ENCODE measurements around the gene HDHD2. TPM values are rescaled to one million over a fixed set of nuclear protein-coding genes. Genes with fewer than 3 reads are reported as not detected.

The HDHD2 gene
- polyA plus RNA-seq, 1 donor (not counting 4 experiments of a cell fraction or from before 2014, with no cell fraction given) = 17.7 TPM

GRCh38 chr18:47172476-47172875, 22.2 kb upstream of the HDHD2 start:
- Histone ChIP-seq H3K9me3 (ENCODE audit: control insufficient read depth, low read depth, low read length) (no peaks in the 10 kb centered on the region), H3K4me2 (ENCODE audit: control insufficient read depth, extremely low read depth, insufficient read depth, low read depth, low read length) (no peak overlapping the region), H3K4me1 (ENCODE audit: control insufficient read depth, extremely low read depth, insufficient read depth, low read length) (peaks cover 16% of the 10 kb centered on the region), H3K27me3 (ENCODE audit: control insufficient read depth, extremely low read depth, insufficient read depth, low read length) (no peaks in the 10 kb centered on the region), H3K9ac (ENCODE audit: control insufficient read depth, extremely low read depth, insufficient read depth, low read length) (no peak overlapping the region), H3K36me3 (ENCODE audit: control insufficient read depth in 2 of 2, extremely low read depth in 1 of 2, insufficient read depth in 2 of 2, low read length in 2 of 2) (no peaks in the 10 kb centered on the region), H3K27ac (ENCODE audit: control insufficient read depth, insufficient read depth, low read length) (no peak overlapping the region), H2AFZ (ENCODE audit: control insufficient read depth, low read length) (no peak overlapping the region), H4K20me1 (ENCODE audit: control insufficient read depth, extremely low read depth, insufficient read depth, low read length) (peaks cover 5% of the 10 kb centered on the region), H3K9me1 (ENCODE audit: control insufficient read depth, extremely low read depth, insufficient read depth, low read length) (no peaks in the 10 kb centered on the region), H3K4me3 (ENCODE audit: control insufficient read depth in 2 of 3, extremely low read depth in 1 of 3, insufficient read depth in 2 of 3, low read depth in 1 of 3, low read length in 3 of 3) (no peak overlapping the region), H3K79me2 (ENCODE audit: control insufficient read depth, insufficient read depth, low read length) (peaks cover 73% of the 10 kb centered on the region)
- no peak for TF ChIP-seq EZH2 (IDR thresholded peaks at IDR 0.05; ENCODE audit: low read length)
- TF ChIP-seq, protein P1, sequence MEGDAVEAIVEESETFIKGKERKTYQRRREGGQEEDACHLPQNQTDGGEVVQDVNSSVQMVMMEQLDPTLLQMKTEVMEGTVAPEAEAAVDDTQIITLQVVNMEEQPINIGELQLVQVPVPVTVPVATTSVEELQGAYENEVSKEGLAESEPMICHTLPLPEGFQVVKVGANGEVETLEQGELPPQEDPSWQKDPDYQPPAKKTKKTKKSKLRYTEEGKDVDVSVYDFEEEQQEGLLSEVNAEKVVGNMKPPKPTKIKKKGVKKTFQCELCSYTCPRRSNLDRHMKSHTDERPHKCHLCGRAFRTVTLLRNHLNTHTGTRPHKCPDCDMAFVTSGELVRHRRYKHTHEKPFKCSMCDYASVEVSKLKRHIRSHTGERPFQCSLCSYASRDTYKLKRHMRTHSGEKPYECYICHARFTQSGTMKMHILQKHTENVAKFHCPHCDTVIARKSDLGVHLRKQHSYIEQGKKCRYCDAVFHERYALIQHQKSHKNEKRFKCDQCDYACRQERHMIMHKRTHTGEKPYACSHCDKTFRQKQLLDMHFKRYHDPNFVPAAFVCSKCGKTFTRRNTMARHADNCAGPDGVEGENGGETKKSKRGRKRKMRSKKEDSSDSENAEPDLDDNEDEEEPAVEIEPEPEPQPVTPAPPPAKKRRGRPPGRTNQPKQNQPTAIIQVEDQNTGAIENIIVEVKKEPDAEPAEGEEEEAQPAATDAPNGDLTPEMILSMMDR (optimal IDR thresholded peaks at IDR 0.05 in 1 of 3, IDR thresholded peaks at IDR 0.05 in 1 of 3, conservative IDR thresholded peaks at IDR 0.05 in 1 of 3; ENCODE audit: extremely low read depth in 1 of 3, insufficient read depth in 2 of 3, low read length in 3 of 3) = no peak
- dilution Hi-C loops (cut with MboI; ENCODE audit: extremely low pct_ligation_motif_present, low sequenced_read_pairs) = no loop called here
- FAIRE-seq (no peak), DNase-seq (ENCODE audit: low read depth, low spot score) (no peak)

- H3K36me3 ChIP-seq (ENCODE audit: control insufficient read depth in 2 of 2, extremely low read depth in 1 of 2, insufficient read depth in 2 of 2, low read length in 2 of 2) = no peaks in the 10 kb centered on the region
- no peaks in the 10 kb centered on the region for H4K20me1 ChIP-seq (ENCODE audit: control insufficient read depth, extremely low read depth, insufficient read depth, low read length)
- dilution Hi-C loops (cut with MboI; ENCODE audit: extremely low pct_ligation_motif_present, low sequenced_read_pairs) = no loop called here
- H2AFZ ChIP-seq (ENCODE audit: control insufficient read depth, low read length) = no peak overlapping the region
- no peak for TF ChIP-seq EZH2 (IDR thresholded peaks at IDR 0.05; ENCODE audit: low read length)
- TF ChIP-seq, protein P1 (optimal IDR thresholded peaks at IDR 0.05 in 1 of 3, IDR thresholded peaks at IDR 0.05 in 1 of 3, conservative IDR thresholded peaks at IDR 0.05 in 1 of 3; ENCODE audit: extremely low read depth in 1 of 3, insufficient read depth in 2 of 3, low read length in 3 of 3) = no peak
- FAIRE-seq (no peak), DNase-seq (ENCODE audit: low read depth, low spot score) (no peak)
- peaks cover 77% of the 10 kb centered on the region for H3K79me2 ChIP-seq (ENCODE audit: control insufficient read depth, insufficient read depth, low read length)
- H3K9me3 ChIP-seq (ENCODE audit: control insufficient read depth, low read depth, low read length) = no peaks in the 10 kb centered on the region
- H3K4me2 ChIP-seq (ENCODE audit: control insufficient read depth, extremely low read depth, insufficient read depth, low read depth, low read length) = no peak overlapping the region
- no peak overlapping the region for H3K4me3 ChIP-seq (ENCODE audit: control insufficient read depth in 2 of 3, extremely low read depth in 1 of 3, insufficient read depth in 2 of 3, low read depth in 1 of 3, low read length in 3 of 3)
- no peak overlapping the region for H3K9ac ChIP-seq (ENCODE audit: control insufficient read depth, extremely low read depth, insufficient read depth, low read length)
- no peaks in the 10 kb centered on the region for H3K9me1 ChIP-seq (ENCODE audit: control insufficient read depth, extremely low read depth, insufficient read depth, low read length)
- no peak overlapping the region for H3K27ac ChIP-seq (ENCODE audit: control insufficient read depth, insufficient read depth, low read length)
- H3K27me3 ChIP-seq (ENCODE audit: control insufficient read depth, extremely low read depth, insufficient read depth, low read length) = no peaks in the 10 kb centered on the region
- peaks cover 4% of the 10 kb centered on the region for H3K4me1 ChIP-seq (ENCODE audit: control insufficient read depth, extremely low read depth, insufficient read depth, low read length)
Measured at GRCh38 chr18:47168913-47169312, 18.6 kb upstream of the HDHD2 start.

Data from keratinocyte (primary cell).